Neural crest cell (in vitro differentiated cells): Measurements from ENCODE around the gene MT1H. TPM values are rescaled to one million over a fixed set of nuclear protein-coding genes. Genes with fewer than 3 reads are reported as not detected.

Experiments used
- DNase-seq: peaks from one replicate; pipeline ENCODE4 v3.0.0; 2021; ENCODE audit warnings: low read depth, mixed read lengths, low spot score
- H3K27ac Mint-ChIP-seq: one replicate; pipeline ENCODE4 v1.8.0; 2021; ENCODE audit warnings: mild to moderate bottlenecking, mixed read lengths; ENCODE audit not compliant: unreplicated experiment
- H3K27me3 Mint-ChIP-seq: 2 replicates; pipeline ENCODE4 v1.8.0; 2021; ENCODE audit warnings: low read depth, mild to moderate bottlenecking, mixed read lengths
- H3K36me3 Mint-ChIP-seq: 2 replicates; pipeline ENCODE4 v1.8.0; 2021; ENCODE audit warnings: low read depth, mild to moderate bottlenecking, mixed read lengths
- H3K4me1 Mint-ChIP-seq: 2 replicates; pipeline ENCODE4 v1.8.0; 2021; ENCODE audit warnings: mixed read lengths
- H3K4me3 Mint-ChIP-seq: one replicate; pipeline ENCODE4 v1.8.0; 2021; ENCODE audit warnings: mild to moderate bottlenecking, mixed read lengths
- H3K9me3 Mint-ChIP-seq: 2 replicates; pipeline ENCODE4 v1.8.0; 2021; ENCODE audit warnings: mixed read lengths
- CTCF ChIP-seq: fragments of 200-600 bp; sonication (generic); conservative IDR thresholded peaks from 2 replicates; pipeline ENCODE4 v1.5.0; 2021; ENCODE audit warnings: antibody characterized with exemption, mild to moderate bottlenecking
- total RNA-seq: library from RNA; stranded (reverse); gene quantifications from 2 replicates; pipeline ENCODE4 v1.2.1, GENCODE V29; 2021

The MT1H gene
- total RNA-seq, 1 donor from 2014 or later: not detected

GRCh38 chr16:56701534-56701933 is 31.9 kb downstream of the MT1H start:
- no peak for TF ChIP-seq CTCF
- no peak for DNase-seq
- Mint-ChIP-seq H3K27me3 (no peaks in the 10 kb centered on the region), H3K4me1 (peaks cover 7% of the 10 kb centered on the region), H3K36me3 (no peaks in the 10 kb centered on the region), H3K4me3 (no peak overlapping the region), H3K27ac (no peak overlapping the region), H3K9me3 (no peaks in the 10 kb centered on the region)

GRCh38 chr16:56702836-56703235 is 33.2 kb downstream of the MT1H start:
- H3K27me3 Mint-ChIP-seq: no peaks in the 10 kb centered on the region
- no peak overlapping the region for H3K4me3 Mint-ChIP-seq
- H3K27ac Mint-ChIP-seq: no peak overlapping the region
- no peak for TF ChIP-seq CTCF
- peaks cover 7% of the 10 kb centered on the region for H3K4me1 Mint-ChIP-seq
- no peaks in the 10 kb centered on the region for H3K36me3 Mint-ChIP-seq
- no peaks in the 10 kb centered on the region for H3K9me3 Mint-ChIP-seq
- DNase-seq: no peak

- H3K27me3 Mint-ChIP-seq: no peaks in the 10 kb centered on the region
- TF ChIP-seq CTCF: no peak
- peaks cover 3% of the 10 kb centered on the region for H3K9me3 Mint-ChIP-seq
- peak overlapping the region; percentile 88 for H3K27ac Mint-ChIP-seq
- no peak overlapping the region for H3K4me3 Mint-ChIP-seq
- H3K36me3 Mint-ChIP-seq: no peaks in the 10 kb centered on the region
- DNase-seq: no peak
- H3K4me1 Mint-ChIP-seq: no peaks in the 10 kb centered on the region
These were observed 39.2 kb downstream of the MT1H start for GRCh38 chr16:56708525-56709442.

GRCh38 chr16:56709443-56710040 is 39.9 kb downstream of the MT1H start:
- no peaks in the 10 kb centered on the region for H3K4me1 Mint-ChIP-seq
- no peak for DNase-seq
- H3K4me3 Mint-ChIP-seq: no peak overlapping the region
- TF ChIP-seq CTCF: no peak
- H3K27me3 Mint-ChIP-seq: no peaks in the 10 kb centered on the region
- H3K27ac Mint-ChIP-seq: peak overlapping the region; percentile 88
- H3K9me3 Mint-ChIP-seq: peaks cover 3% of the 10 kb centered on the region
- no peaks in the 10 kb centered on the region for H3K36me3 Mint-ChIP-seq

GRCh38 chr16:56710181-56710737 is 40.6 kb downstream of the MT1H start:
- Mint-ChIP-seq H3K4me1 (no peaks in the 10 kb centered on the region), H3K27me3 (no peaks in the 10 kb centered on the region), H3K36me3 (no peaks in the 10 kb centered on the region), H3K4me3 (no peak overlapping the region), H3K9me3 (peaks cover 3% of the 10 kb centered on the region), H3K27ac (no peak overlapping the region)
- DNase-seq: no peak
- no peak for TF ChIP-seq CTCF
